ENCODE data around the gene DYNLL1. TPM values are rescaled to one million over a fixed set of nuclear protein-coding genes. Genes with fewer than 3 reads are reported as not detected.

Gene DYNLL1
- total and polyA plus RNA-seq, 2 of the 13 experiments (the other 11 are each of a cell fraction or from before 2014, with no cell fraction given): 271 to 294 TPM

DNA sequence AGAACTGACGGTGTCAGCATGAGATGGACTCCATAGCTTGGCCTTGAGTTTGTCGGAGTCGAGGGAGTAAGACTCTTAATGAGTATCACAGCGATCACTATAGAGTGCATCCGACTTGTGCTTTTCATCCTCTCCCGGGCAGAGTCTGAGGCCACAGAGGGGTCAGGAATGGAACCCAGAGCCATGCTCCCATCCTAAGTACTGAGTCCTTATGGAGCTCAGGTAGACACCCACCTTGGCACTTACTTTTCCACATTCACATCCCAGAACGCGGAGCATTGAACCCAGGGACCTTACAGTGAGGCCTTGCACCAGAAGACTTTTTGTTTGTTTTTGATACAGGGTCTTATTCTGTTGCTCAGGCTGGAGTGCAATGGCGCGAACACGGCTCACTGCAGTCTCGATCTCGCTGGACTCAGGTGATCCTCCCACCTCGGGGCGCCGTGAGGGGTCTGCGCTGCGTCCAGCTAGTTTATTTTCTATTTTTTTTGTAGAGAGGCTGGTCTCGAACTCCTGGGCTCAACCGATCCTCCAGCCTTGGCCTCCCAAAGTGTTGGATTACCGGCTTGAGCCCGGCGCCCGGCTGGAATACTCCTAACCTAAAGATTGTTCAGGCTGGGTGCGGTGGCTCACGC is 25.6 kb upstream of the DYNLL1 start (continued):
- TF ChIP-seq MLLT10 (CRISPR knock-in tag; IDR thresholded peaks at IDR 0.05) (no peak), U2AF1 (optimal IDR thresholded peaks at IDR 0.05; ENCODE audit: low read depth, low read length) (no peak), SIX1 (CRISPR knock-in tag; IDR thresholded peaks at IDR 0.05; ENCODE audit: borderline replicate concordance) (no peak), DPF2 (CRISPR knock-in tag; IDR thresholded peaks at IDR 0.05; ENCODE audit: borderline replicate concordance, low read depth) (no peak), NKX3-1 (CRISPR knock-in tag; IDR thresholded peaks at IDR 0.05) (0 out of 2 replicates have a peak, but pooled peaks have one; percentile 58), ADNP (CRISPR knock-in tag; IDR thresholded peaks at IDR 0.05) (no peak), ZSCAN20 (CRISPR knock-in tag; IDR thresholded peaks at IDR 0.05; ENCODE audit: borderline replicate concordance) (no peak), GZF1 (CRISPR knock-in tag; IDR thresholded peaks at IDR 0.05) (peak; percentile 56; the same call in 1 of the 2 replicates), ZNF350 (CRISPR knock-in tag; IDR thresholded peaks at IDR 0.05; ENCODE audit: borderline replicate concordance, low read depth) (0 out of 2 replicates have a peak, but pooled peaks have one; percentile 50), TP53 (CRISPR knock-in tag; conservative IDR thresholded peaks at IDR 0.05) (0 out of 2 replicates have a peak, but pooled peaks have one; percentile 31), ZNF7 (CRISPR knock-in tag; IDR thresholded peaks at IDR 0.05) (no peak)
- TF ChIP-seq, protein P1, sequence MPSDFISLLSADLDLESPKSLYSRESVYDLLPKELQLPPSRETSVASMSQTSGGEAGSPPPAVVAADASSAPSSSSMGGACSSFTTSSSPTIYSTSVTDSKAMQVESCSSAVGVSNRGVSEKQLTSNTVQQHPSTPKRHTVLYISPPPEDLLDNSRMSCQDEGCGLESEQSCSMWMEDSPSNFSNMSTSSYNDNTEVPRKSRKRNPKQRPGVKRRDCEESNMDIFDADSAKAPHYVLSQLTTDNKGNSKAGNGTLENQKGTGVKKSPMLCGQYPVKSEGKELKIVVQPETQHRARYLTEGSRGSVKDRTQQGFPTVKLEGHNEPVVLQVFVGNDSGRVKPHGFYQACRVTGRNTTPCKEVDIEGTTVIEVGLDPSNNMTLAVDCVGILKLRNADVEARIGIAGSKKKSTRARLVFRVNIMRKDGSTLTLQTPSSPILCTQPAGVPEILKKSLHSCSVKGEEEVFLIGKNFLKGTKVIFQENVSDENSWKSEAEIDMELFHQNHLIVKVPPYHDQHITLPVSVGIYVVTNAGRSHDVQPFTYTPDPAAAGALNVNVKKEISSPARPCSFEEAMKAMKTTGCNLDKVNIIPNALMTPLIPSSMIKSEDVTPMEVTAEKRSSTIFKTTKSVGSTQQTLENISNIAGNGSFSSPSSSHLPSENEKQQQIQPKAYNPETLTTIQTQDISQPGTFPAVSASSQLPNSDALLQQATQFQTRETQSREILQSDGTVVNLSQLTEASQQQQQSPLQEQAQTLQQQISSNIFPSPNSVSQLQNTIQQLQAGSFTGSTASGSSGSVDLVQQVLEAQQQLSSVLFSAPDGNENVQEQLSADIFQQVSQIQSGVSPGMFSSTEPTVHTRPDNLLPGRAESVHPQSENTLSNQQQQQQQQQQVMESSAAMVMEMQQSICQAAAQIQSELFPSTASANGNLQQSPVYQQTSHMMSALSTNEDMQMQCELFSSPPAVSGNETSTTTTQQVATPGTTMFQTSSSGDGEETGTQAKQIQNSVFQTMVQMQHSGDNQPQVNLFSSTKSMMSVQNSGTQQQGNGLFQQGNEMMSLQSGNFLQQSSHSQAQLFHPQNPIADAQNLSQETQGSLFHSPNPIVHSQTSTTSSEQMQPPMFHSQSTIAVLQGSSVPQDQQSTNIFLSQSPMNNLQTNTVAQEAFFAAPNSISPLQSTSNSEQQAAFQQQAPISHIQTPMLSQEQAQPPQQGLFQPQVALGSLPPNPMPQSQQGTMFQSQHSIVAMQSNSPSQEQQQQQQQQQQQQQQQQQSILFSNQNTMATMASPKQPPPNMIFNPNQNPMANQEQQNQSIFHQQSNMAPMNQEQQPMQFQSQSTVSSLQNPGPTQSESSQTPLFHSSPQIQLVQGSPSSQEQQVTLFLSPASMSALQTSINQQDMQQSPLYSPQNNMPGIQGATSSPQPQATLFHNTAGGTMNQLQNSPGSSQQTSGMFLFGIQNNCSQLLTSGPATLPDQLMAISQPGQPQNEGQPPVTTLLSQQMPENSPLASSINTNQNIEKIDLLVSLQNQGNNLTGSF (CRISPR knock-in tag; IDR thresholded peaks at IDR 0.05): no peak
- TF ChIP-seq, protein P2, sequence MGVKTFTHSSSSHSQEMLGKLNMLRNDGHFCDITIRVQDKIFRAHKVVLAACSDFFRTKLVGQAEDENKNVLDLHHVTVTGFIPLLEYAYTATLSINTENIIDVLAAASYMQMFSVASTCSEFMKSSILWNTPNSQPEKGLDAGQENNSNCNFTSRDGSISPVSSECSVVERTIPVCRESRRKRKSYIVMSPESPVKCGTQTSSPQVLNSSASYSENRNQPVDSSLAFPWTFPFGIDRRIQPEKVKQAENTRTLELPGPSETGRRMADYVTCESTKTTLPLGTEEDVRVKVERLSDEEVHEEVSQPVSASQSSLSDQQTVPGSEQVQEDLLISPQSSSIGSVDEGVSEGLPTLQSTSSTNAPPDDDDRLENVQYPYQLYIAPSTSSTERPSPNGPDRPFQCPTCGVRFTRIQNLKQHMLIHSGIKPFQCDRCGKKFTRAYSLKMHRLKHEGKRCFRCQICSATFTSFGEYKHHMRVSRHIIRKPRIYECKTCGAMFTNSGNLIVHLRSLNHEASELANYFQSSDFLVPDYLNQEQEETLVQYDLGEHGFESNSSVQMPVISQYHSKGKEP (CRISPR knock-in tag; IDR thresholded peaks at IDR 0.05): no peak
- TF ChIP-seq, protein P3, sequence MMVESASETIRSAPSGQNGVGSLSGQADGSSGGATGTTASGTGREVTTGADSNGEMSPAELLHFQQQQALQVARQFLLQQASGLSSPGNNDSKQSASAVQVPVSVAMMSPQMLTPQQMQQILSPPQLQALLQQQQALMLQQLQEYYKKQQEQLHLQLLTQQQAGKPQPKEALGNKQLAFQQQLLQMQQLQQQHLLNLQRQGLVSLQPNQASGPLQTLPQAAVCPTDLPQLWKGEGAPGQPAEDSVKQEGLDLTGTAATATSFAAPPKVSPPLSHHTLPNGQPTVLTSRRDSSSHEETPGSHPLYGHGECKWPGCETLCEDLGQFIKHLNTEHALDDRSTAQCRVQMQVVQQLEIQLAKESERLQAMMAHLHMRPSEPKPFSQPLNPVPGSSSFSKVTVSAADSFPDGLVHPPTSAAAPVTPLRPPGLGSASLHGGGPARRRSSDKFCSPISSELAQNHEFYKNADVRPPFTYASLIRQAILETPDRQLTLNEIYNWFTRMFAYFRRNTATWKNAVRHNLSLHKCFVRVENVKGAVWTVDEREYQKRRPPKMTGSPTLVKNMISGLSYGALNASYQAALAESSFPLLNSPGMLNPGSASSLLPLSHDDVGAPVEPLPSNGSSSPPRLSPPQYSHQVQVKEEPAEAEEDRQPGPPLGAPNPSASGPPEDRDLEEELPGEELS (CRISPR knock-in tag; IDR thresholded peaks at IDR 0.05): no peak
- TF ChIP-seq, protein P4, sequence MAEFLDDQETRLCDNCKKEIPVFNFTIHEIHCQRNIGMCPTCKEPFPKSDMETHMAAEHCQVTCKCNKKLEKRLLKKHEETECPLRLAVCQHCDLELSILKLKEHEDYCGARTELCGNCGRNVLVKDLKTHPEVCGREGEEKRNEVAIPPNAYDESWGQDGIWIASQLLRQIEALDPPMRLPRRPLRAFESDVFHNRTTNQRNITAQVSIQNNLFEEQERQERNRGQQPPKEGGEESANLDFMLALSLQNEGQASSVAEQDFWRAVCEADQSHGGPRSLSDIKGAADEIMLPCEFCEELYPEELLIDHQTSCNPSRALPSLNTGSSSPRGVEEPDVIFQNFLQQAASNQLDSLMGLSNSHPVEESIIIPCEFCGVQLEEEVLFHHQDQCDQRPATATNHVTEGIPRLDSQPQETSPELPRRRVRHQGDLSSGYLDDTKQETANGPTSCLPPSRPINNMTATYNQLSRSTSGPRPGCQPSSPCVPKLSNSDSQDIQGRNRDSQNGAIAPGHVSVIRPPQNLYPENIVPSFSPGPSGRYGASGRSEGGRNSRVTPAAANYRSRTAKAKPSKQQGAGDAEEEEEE (CRISPR knock-in tag; IDR thresholded peaks at IDR 0.05; ENCODE audit: borderline replicate concordance): no peak
- TF ChIP-seq, protein P5, sequence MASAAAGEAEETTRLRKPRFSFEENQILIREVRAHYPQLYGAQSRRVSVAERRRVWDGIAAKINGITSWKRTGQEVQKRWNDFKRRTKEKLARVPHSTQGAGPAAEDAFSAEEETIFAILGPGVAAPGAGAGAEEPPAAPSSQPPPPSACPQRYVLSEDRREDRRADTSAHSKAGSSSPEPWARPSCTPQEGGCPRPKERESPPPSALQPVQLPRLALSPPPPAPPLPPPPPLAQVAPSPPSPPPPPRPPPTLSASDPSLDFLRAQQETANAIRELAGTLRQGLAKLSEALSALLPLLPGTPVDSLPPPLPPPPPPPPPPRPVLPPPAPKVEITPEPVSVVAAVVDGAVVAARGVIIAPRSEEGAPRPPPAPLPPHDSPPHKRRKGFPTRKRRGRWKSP (CRISPR knock-in tag; IDR thresholded peaks at IDR 0.05): peak; percentile 4; the same call in 1 of the 2 replicates
- TF ChIP-seq, protein P6, sequence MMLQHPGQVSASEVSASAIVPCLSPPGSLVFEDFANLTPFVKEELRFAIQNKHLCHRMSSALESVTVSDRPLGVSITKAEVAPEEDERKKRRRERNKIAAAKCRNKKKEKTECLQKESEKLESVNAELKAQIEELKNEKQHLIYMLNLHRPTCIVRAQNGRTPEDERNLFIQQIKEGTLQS (CRISPR knock-in tag; IDR thresholded peaks at IDR 0.05): no peak
